ENCODE results near the gene CACHD1. TPM values are rescaled to one million over a fixed set of nuclear protein-coding genes. Genes with fewer than 3 reads are reported as not detected.

CACHD1 gene
- total RNA-seq, 3 donors from 2014 or later (not counting 1 experiment from before 2014, with no cell fraction given), result not detected

- no peaks in the 10 kb centered on the region for H3K4me1 Mint-ChIP-seq
- TF ChIP-seq CTCF (IDR thresholded peaks at IDR 0.05), result no peak
- no peak for ATAC-seq
- DNase-seq, result no peak
- Histone ChIP-seq H3K4me1 (ENCODE audit: control insufficient read depth, insufficient read depth, low read length) (no peaks in the 10 kb centered on the region), H3K27ac (ENCODE audit: low read length) (no peak overlapping the region), H3K36me3 (ENCODE audit: control insufficient read depth, insufficient read depth, low read length) (no peaks in the 10 kb centered on the region), H3K27me3 (ENCODE audit: control insufficient read depth, insufficient read depth, low read length) (no peaks in the 10 kb centered on the region), H3K9me3 (ENCODE audit: control insufficient read depth, insufficient read depth, low read length) (no peaks in the 10 kb centered on the region), H3K4me3 (ENCODE audit: low read length) (no peak overlapping the region)
- WGBS (ENCODE audit: insufficient coverage), result no CpG with 5 or more reads among the region's 2 CpGs
- peaks cover 21 to 53% of the 10 kb centered on the region in 2 donors for H3K27me3 Mint-ChIP-seq (ENCODE audit: low read depth in 2 of 2)
- H3K4me3 Mint-ChIP-seq, result no peak overlapping the region
- peaks cover 7% of the 10 kb centered on the region for H3K36me3 Mint-ChIP-seq
- intact Hi-C loops (cut with micrococcal nuclease), result no loop called here
- no peak overlapping the region for H3K27ac Mint-ChIP-seq
- no peaks in the 10 kb centered on the region for H3K9me3 Mint-ChIP-seq
These were observed 92.1 kb downstream of the CACHD1 start for GRCh38 chr1:64561993-64562392.

GRCh38 chr1:64563958-64564565, 94.1 kb downstream of the CACHD1 start:
- Histone ChIP-seq H3K4me3 (ENCODE audit: low read length) (no peak overlapping the region), H3K4me1 (ENCODE audit: control insufficient read depth, insufficient read depth, low read length) (no peaks in the 10 kb centered on the region), H3K27ac (ENCODE audit: low read length) (no peak overlapping the region), H3K9me3 (ENCODE audit: control insufficient read depth, insufficient read depth, low read length) (no peaks in the 10 kb centered on the region), H3K36me3 (ENCODE audit: control insufficient read depth, insufficient read depth, low read length) (no peaks in the 10 kb centered on the region), H3K27me3 (ENCODE audit: control insufficient read depth, insufficient read depth, low read length) (peaks cover 2% of the 10 kb centered on the region)
- peaks cover 16 to 62% of the 10 kb centered on the region in 2 donors for H3K27me3 Mint-ChIP-seq (ENCODE audit: low read depth in 2 of 2)
- DNase-seq (no peak), ATAC-seq (no peak)
- no peaks in the 10 kb centered on the region for H3K4me1 Mint-ChIP-seq
- H3K27ac Mint-ChIP-seq, result no peak overlapping the region
- intact Hi-C loops (cut with micrococcal nuclease), result no loop called here
- 82% methylated on average over 4 of the region's 5 CpGs for WGBS (ENCODE audit: insufficient coverage)
- TF ChIP-seq CTCF (IDR thresholded peaks at IDR 0.05), result no peak
- no peaks in the 10 kb centered on the region for H3K9me3 Mint-ChIP-seq
- no peak overlapping the region for H3K4me3 Mint-ChIP-seq
- H3K36me3 Mint-ChIP-seq, result peaks cover 7% of the 10 kb centered on the region

GRCh38 chr1:64564891-64565290, 95.0 kb downstream of the CACHD1 start:
- H3K9me3 ChIP-seq (ENCODE audit: control insufficient read depth, insufficient read depth, low read length), result no peaks in the 10 kb centered on the region
- intact Hi-C loops (cut with micrococcal nuclease), result no loop called here
- WGBS (ENCODE audit: insufficient coverage), result 100% methylated on average over 1 of the region's 3 CpGs

More at GRCh38 chr1:64564891-64565290, 95.0 kb downstream of the CACHD1 start:
- peaks cover 7% of the 10 kb centered on the region for H3K36me3 Mint-ChIP-seq
- no peak overlapping the region for H3K27ac Mint-ChIP-seq
- no peak for DNase-seq
- no peak overlapping the region for H3K4me3 Mint-ChIP-seq
- no peak overlapping the region for H3K4me3 ChIP-seq (ENCODE audit: low read length)
- no peak overlapping the region for H3K27ac ChIP-seq (ENCODE audit: low read length)
- H3K4me1 ChIP-seq (ENCODE audit: control insufficient read depth, insufficient read depth, low read length), result no peaks in the 10 kb centered on the region
- H3K27me3 ChIP-seq (ENCODE audit: control insufficient read depth, insufficient read depth, low read length), result peaks cover 2% of the 10 kb centered on the region
- no peaks in the 10 kb centered on the region for H3K4me1 Mint-ChIP-seq
- no peak for ATAC-seq
- H3K9me3 Mint-ChIP-seq, result no peaks in the 10 kb centered on the region
- TF ChIP-seq CTCF (IDR thresholded peaks at IDR 0.05), result no peak
- H3K36me3 ChIP-seq (ENCODE audit: control insufficient read depth, insufficient read depth, low read length), result no peaks in the 10 kb centered on the region
- H3K27me3 Mint-ChIP-seq (ENCODE audit: low read depth in 2 of 2), result peaks cover 14 to 54% of the 10 kb centered on the region in 2 donors

Data from natural killer cell (primary cell).